DLD1 (cell line): ENCODE data around the gene GOLGA6L9.
"Not testable (repeated sequence)": the region's sequence is repeated elsewhere in the genome, so short reads cannot be mapped to it uniquely, and the experiment has no call there.

Experiments
- in situ Hi-C: cut with HindIII; loops from 2 replicates; pipeline ENCODE4 v1.10.0; 2017; ENCODE audit warnings: low sequenced_read_pairs

Gene GOLGA6L9, protein sequence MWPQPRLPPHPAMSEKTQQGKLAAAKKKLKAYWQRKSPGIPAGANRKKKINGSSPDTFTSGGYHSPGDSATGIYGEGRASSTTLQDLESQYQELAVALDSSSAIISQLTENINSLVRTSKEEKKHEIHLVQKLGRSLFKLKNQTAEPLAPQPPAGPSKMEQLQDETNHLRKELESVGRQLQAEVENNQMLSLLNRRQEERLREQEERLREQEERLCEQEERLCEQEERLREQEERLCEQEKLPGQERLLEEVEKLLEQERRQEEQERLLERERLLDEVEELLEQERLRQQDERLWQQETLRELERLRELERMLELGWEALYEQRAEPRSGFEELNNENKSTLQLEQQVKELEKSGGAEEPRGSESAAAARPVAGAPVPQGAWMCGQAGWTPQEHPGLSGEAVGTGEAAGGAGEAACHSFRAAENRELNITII

DNA sequence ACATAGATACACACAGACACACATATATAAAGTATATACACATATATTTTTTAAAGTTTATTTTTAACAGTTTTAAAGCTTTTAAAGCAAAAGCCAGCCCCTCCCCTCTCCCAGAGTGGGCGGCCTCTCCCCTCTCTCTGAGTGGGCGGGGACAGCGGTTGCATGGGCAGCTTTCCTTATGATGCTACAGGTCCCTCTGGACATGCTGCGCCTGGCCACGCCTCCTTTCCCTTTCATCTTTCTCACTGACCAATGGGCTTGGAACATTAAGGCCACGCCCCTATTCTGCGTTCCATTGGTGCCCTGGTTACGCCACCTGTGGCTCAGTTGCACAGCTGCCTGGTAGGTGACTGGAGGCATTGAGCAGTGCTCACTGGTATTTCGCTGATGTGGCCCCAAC is at the start of gene GOLGA6L9:
Gene GOLGA6L9, plus strand, starts transcription at position 124 of the 400 bp plus-strand sequence. Its CDS starts 264 bp downstream, at position 388.
- in situ Hi-C loops: not testable (repeated sequence)

DNA sequence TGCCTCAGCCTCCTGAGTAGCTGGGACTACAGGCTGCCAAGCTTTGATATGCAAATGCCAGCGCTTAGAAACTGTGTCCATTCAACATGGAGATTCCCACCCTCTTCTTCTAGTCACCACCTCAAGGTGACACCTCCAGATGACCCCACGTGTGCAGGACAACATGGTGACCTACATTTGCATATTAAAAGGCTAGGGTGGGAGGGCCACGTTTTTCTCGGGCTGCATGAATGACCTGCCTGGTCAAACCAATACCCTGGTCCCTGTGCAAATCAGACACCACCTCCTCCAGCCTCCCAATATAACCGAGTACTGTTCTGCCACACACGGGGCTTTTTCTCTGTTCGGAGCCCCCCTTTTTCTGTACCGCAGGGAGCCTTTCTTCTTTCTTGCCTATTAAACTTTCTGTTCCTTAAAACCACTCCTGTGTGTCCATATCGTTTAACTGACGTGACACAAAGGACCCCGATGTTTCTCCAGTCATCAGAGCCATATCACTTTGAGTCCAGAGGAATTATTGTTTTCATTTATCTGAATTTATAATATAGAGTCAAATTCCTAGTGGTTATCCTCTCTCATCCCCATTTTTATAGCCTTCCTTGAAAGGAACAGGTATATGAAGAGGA is 48.2 kb upstream of the GOLGA6L9 start:
- in situ Hi-C loops: not testable (repeated sequence)

DNA sequence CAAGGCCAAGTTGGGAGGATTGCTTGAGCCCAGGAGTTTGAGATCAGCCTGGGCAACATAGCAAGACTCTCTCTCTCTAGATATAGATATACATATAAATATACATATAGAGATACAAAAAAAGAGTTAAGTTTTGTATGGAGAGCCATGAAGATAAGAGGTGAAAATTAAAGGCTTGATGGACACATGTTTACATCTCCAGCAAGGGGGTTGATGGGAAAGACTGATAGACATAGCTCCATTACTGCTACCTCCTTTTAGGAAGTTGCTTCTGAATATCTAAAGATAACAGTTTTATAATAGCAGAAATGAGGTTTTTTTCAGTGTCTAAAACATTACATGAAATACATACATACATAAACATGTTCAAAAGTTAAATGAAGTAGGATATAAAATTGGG is 42.4 kb upstream of the GOLGA6L9 start:
- in situ Hi-C loops: not testable (repeated sequence)

- in situ Hi-C loops: not testable (repeated sequence)
These were observed 39.5 kb upstream of the GOLGA6L9 start for GRCh38 chr15:82390152-82390551.

DNA sequence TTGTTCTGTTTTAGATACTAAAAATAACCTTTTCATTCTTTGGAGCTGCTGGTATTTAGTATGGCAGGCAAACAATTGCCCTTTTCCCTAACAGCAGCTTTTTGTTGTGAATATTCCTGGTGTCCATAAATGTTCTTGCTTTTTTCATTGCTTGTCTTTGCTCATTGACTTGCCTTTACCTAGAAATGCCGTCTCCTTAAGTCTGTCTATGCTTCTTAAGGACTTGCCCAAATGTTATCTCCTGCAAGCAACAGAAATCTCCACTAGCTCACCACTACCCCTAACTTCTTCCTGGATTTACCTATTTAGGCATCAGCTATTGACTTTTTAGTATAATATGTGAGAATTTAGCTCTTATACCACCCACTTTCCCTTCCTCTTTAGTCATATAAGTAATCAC is 37.5 kb upstream of the GOLGA6L9 start:
- in situ Hi-C loops: not testable (repeated sequence)

- in situ Hi-C loops: no loop called here
These were observed 35.9 kb upstream of the GOLGA6L9 start for GRCh38 chr15:82393671-82394070.

- in situ Hi-C loops: not testable (repeated sequence)
These were observed 33.8 kb upstream of the GOLGA6L9 start for GRCh38 chr15:82395788-82396187.

GRCh38 chr15:82397817-82398216 is 31.8 kb upstream of the GOLGA6L9 start:
- in situ Hi-C loops: no loop called here

DNA sequence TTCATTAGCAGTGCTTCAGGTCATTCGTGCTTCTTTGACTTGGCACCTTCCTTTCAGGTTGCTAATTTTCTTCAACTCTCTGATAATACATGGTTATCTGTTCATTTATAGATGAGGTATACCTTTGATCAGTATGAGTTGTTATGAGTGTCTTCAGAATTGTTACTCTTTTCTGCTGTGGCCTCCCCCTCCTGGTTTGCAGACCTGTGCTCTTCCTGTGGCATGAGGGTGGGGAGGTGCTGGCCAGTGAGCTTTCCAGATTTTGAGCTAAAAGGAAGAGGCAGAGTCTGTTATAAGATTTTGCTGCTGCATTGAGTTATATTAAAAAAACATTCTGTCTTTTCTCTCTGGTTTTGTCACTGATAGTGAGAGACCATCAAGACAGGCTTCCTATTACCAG is 30.8 kb upstream of the GOLGA6L9 start:
- in situ Hi-C loops: no loop called here

DNA sequence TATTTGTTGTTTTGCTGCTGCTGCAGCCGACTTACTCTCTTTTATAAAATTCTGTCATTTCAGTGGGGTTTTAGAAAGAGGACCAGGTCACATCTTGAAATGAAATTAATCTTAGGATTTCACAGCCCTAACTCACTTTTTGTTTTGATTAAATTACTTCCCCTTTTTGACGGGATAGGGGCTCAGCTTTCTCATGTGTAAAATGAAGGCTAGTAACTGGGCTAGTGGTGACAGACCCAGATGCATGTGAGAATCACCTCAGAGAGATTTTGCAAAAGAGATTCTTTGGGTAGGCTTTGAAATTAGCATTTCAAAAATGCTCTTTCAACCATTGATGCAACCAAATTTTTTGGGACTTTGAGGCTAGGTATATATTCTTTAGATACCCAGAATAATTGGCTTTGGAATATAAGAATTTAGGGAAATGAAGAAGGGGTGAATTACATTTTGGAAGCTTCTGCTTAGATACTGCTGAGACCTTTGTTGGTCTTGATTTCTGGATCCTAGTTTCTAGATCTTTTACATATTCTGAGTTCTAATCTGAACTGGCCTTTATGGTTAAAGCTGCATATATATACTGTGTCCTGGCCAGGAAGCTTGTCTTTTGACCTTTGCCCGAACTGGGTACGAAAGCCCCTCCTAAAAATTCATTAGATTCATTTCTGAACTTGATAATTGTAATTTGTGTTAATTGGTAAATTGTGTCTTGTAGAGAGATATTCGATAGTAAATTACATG is 30.1 kb upstream of the GOLGA6L9 start:
- in situ Hi-C loops: not testable (repeated sequence)

GRCh38 chr15:82401918-82402317 is 27.7 kb upstream of the GOLGA6L9 start:
- in situ Hi-C loops: not testable (repeated sequence)

- in situ Hi-C loops: not testable (repeated sequence)
These were observed 27.3 kb upstream of the GOLGA6L9 start for GRCh38 chr15:82402341-82402740.

GRCh38 chr15:82406211-82406610 is 23.4 kb upstream of the GOLGA6L9 start:
- in situ Hi-C loops: not testable (repeated sequence)

- in situ Hi-C loops: not testable (repeated sequence)
These were observed 19.3 kb upstream of the GOLGA6L9 start for GRCh38 chr15:82410306-82410705.

DNA sequence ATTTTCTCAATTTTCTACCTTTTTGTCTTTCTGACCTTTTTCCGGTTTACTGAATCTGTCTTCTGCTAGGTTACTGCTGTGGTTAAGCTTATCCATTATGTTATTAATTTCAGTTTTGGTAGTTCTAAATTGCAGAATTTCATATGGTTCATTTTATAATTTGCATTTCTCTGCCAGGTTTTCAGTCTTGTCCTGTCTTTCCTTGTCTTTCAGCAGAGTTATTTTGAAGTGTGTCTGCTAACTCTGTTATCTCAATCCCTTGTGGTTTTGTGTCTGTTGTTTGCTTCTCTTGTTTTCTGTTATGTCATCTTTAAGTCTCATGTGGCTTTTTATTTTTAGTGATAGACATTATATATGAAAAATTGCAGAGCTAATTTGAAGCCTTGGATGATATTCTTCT is 18.0 kb upstream of the GOLGA6L9 start:
- in situ Hi-C loops: not testable (repeated sequence)

DNA sequence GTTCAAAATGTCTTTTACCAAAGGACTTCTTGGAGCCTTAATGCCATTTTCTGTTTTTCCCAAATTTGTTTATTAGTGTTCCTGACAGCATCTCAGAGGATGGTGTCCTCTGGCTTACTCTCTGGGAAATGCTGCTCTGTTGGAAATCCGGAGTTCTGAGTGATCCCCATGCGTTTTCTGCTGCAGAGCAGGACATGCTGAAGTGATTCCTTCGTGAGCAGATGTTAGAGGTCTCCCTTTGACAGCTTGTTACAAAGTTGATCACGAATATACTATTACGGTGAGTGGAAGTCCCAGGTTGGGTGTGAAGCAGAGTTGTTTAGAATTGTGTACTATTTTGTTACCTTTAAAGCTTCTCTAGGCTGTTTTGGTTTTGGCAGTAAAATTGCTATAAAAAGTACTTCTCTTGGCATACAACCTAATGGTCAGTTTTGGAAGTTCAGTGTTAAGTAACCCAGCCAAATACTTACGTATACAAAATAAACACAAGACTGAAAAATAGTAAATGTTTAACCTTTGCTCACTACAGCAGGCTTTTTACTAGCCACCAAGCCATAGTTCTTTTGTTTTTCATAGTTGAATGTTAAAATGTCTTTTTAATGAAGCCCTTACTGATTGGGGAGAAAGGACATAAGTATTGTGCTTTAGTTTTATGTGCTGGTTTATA is 15.0 kb upstream of the GOLGA6L9 start:
- in situ Hi-C loops: not testable (repeated sequence)

DNA sequence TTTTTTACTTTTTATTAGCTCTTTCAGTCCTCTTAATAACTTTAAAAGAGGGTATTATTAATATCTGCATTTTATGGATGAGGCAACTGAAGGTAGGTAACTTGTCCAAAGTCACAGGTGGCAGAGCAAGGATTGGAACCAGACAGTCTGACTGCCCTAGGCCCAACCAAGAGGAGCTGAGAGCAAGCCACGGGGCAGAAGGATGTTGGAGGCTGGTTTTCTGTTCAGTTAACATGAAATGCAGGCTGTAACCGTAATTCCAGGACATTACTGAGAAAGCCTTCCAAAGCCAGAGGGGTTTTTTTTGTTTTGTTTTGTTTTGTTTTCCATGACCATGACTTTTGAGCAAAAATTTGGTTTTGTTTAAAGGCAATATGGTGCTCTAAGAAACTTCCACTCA is 9.1 kb upstream of the GOLGA6L9 start:
- in situ Hi-C loops: not testable (repeated sequence)

DNA sequence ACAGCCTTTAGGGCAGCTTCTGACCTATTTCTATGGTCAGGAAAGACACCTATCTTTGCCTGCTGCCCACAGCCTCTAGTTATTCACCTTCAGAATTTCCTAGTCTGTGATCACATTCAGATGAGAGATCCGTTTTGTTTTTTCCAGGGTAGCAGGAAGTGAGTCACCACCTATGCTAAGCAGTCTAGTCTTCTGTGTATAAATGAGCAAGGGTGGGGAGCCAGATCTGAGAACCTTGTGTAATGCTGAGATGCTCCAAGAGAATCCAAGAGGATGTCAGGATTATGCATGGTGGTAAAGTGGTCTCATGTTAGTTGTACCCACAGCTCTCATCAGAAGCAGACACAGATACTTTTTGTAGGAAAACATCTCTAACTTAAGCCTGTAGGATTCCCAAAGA is 8.7 kb upstream of the GOLGA6L9 start:
- in situ Hi-C loops: not testable (repeated sequence)

GRCh38 chr15:82427117-82427516 is 2.5 kb upstream of the GOLGA6L9 start:
- in situ Hi-C loops: not testable (repeated sequence)

- in situ Hi-C loops: not testable (repeated sequence)
These were observed 15.8 kb downstream of the GOLGA6L9 start for GRCh38 chr15:82445420-82445819.

- in situ Hi-C loops: not testable (repeated sequence)
These were observed 27.7 kb downstream of the GOLGA6L9 start for GRCh38 chr15:82457336-82457735.
